Neural crest cell (in vitro differentiated cells): ENCODE measurements around the gene LDLRAD1. TPM values are rescaled to one million over a fixed set of nuclear protein-coding genes. Genes with fewer than 3 reads are reported as not detected.
"Not testable (repeated sequence)": the region's sequence is repeated elsewhere in the genome, so short reads cannot be mapped to it uniquely, and the experiment has no call there.

ENCODE experiments used
- DNase-seq: peaks from one replicate; pipeline ENCODE4 v3.0.0; 2021; ENCODE audit warnings: low read depth, mixed read lengths, low spot score
- H3K27ac Mint-ChIP-seq: one replicate; pipeline ENCODE4 v1.8.0; 2021; ENCODE audit warnings: mild to moderate bottlenecking, mixed read lengths; ENCODE audit not compliant: unreplicated experiment
- H3K27me3 Mint-ChIP-seq: 2 replicates; pipeline ENCODE4 v1.8.0; 2021; ENCODE audit warnings: low read depth, mild to moderate bottlenecking, mixed read lengths
- H3K36me3 Mint-ChIP-seq: 2 replicates; pipeline ENCODE4 v1.8.0; 2021; ENCODE audit warnings: low read depth, mild to moderate bottlenecking, mixed read lengths
- H3K4me1 Mint-ChIP-seq: 2 replicates; pipeline ENCODE4 v1.8.0; 2021; ENCODE audit warnings: mixed read lengths
- H3K4me3 Mint-ChIP-seq: one replicate; pipeline ENCODE4 v1.8.0; 2021; ENCODE audit warnings: mild to moderate bottlenecking, mixed read lengths
- H3K9me3 Mint-ChIP-seq: 2 replicates; pipeline ENCODE4 v1.8.0; 2021; ENCODE audit warnings: mixed read lengths
- total RNA-seq: library from RNA; stranded (reverse); gene quantifications from 2 replicates; pipeline ENCODE4 v1.2.1, GENCODE V29; 2021
- TF ChIP-seq, protein P1 (sequence below): fragments of 200-600 bp; sonication (generic); conservative IDR thresholded peaks from 2 replicates; pipeline ENCODE4 v1.5.0; 2021; ENCODE audit warnings: antibody characterized with exemption, mild to moderate bottlenecking

LDLRAD1 gene
- total RNA-seq, 1 donor from 2014 or later = not detected

GRCh38 chr1:53971718-53972117 is 46.3 kb downstream of the LDLRAD1 start:
- TF ChIP-seq, protein P1, sequence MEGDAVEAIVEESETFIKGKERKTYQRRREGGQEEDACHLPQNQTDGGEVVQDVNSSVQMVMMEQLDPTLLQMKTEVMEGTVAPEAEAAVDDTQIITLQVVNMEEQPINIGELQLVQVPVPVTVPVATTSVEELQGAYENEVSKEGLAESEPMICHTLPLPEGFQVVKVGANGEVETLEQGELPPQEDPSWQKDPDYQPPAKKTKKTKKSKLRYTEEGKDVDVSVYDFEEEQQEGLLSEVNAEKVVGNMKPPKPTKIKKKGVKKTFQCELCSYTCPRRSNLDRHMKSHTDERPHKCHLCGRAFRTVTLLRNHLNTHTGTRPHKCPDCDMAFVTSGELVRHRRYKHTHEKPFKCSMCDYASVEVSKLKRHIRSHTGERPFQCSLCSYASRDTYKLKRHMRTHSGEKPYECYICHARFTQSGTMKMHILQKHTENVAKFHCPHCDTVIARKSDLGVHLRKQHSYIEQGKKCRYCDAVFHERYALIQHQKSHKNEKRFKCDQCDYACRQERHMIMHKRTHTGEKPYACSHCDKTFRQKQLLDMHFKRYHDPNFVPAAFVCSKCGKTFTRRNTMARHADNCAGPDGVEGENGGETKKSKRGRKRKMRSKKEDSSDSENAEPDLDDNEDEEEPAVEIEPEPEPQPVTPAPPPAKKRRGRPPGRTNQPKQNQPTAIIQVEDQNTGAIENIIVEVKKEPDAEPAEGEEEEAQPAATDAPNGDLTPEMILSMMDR = no peak
- no peak overlapping the region for H3K4me3 Mint-ChIP-seq
- no peak for DNase-seq

DNA sequence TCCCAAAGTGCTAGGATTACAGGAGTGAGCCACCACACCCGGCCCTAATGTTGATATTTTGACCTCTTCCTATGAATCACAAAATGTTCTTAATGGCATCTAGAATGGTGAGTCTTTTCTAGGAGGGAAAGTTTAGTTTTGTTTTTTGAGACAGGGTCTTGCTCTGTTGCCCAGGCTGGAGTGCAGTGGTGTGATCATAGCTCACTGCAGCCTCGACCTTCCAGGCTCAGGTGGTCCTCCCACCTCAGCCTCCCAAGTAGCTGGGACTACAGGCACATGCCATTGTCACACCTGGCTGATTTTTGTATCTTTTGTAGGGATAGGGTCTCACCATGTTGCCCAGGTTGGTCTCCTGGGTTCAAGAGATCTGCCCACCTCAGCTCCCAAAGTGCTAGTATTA is 48.7 kb downstream of the LDLRAD1 start:
- not testable (repeated sequence) for H3K27me3 Mint-ChIP-seq, DNase-seq, H3K9me3 Mint-ChIP-seq, H3K36me3 Mint-ChIP-seq, H3K4me3 Mint-ChIP-seq, H3K4me1 Mint-ChIP-seq, H3K27ac Mint-ChIP-seq

More at GRCh38 chr1:53971718-53972117, 46.3 kb downstream of the LDLRAD1 start:
- H3K4me1 Mint-ChIP-seq = no peaks in the 10 kb centered on the region
- H3K27me3 Mint-ChIP-seq = no peaks in the 10 kb centered on the region
- H3K36me3 Mint-ChIP-seq = peaks cover 15% of the 10 kb centered on the region
- no peak overlapping the region for H3K27ac Mint-ChIP-seq
- H3K9me3 Mint-ChIP-seq = no peaks in the 10 kb centered on the region

DNA sequence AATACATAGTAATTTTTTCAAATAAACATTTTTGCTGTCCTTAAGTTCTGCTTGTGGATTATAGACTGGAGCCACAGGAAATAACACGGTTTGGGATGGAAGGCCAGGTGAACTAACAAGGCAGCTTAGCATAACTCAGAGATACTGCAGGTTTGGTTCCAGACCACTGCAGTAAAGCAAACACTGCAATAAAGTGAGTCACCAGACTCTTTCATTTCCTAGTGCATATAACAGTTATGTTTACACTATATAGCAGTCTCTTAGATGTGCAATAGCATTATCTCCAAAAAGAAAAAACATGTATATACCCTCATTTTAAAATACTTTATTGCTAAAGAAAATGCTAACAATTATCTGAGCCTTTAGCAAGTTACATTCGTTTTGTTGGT is 49.9 kb downstream of the LDLRAD1 start:
- Mint-ChIP-seq H3K9me3 (no peaks in the 10 kb centered on the region), H3K36me3 (peaks cover 10% of the 10 kb centered on the region), H3K4me3 (no peak overlapping the region), H3K27ac (no peak overlapping the region), H3K4me1 (no peaks in the 10 kb centered on the region), H3K27me3 (no peaks in the 10 kb centered on the region)
- no peak for DNase-seq
- TF ChIP-seq, protein P1 = no peak

DNA sequence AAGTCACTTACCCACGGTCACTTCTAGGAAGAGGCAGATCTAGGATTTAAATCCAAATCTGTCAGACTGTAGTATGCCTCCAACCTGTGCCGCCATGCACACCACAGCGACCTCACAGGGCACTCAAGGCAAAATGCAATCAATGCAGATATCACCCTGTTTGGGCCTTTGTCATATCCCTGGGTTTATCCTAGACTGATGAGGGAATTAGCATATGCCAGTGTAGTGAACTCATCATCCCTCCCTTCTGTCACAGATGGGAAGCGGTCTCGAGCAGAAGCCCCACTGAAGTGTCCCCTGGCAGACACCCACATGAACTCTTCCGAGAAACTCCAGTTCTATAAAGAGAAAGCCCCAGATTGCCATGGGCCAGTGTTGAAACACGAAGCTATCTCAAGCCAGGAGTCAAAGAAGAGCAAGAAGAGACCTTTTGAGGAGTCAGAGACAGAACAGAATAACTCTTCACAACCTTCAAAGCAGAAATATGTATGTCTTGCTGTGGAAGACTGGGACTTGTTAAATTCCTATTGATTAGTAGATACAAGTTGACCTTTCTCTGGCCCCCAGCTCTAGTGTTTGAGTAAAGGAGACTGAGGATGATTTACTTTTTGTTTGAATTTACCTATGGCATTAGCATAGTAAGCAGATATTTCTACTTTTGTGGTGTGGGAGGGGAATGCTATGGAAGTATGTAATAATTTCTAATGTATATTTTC is 50.4 kb downstream of the LDLRAD1 start:
- Mint-ChIP-seq H3K4me1 (no peaks in the 10 kb centered on the region), H3K4me3 (no peak overlapping the region), H3K27ac (no peak overlapping the region), H3K36me3 (peaks cover 10% of the 10 kb centered on the region), H3K9me3 (no peaks in the 10 kb centered on the region), H3K27me3 (no peaks in the 10 kb centered on the region)
- no peak for DNase-seq
- TF ChIP-seq, protein P1 = no peak

- no peaks in the 10 kb centered on the region for H3K4me1 Mint-ChIP-seq
- TF ChIP-seq, protein P1 = no peak
- DNase-seq = no peak
- H3K36me3 Mint-ChIP-seq = peaks cover 13% of the 10 kb centered on the region
- no peak overlapping the region for H3K4me3 Mint-ChIP-seq
- H3K9me3 Mint-ChIP-seq = no peaks in the 10 kb centered on the region
- H3K27ac Mint-ChIP-seq = no peak overlapping the region
- H3K27me3 Mint-ChIP-seq = no peaks in the 10 kb centered on the region
Measured at GRCh38 chr1:53966794-53967193, 51.2 kb downstream of the LDLRAD1 start.

DNA sequence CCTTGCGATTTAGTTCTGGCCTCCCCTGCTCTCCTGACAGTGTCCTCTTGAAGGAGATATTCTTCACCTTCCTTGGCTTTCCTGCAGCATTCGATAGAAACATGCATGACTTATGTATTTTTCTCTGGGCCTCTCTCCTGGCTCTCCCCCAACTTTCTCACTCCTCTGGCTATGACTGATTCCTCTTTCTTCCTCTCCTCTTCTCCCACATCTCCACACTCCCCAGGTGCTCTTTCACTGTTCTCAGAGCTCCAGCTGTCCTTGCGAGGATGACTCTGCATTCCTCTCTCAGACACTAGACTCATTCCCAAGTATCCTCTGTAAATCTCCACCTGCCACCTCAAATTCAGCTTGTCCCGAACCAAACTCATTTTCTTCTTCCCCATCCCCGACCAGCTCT is 53.9 kb downstream of the LDLRAD1 start:
- Mint-ChIP-seq H3K9me3 (no peaks in the 10 kb centered on the region), H3K27ac (no peak overlapping the region), H3K4me1 (no peaks in the 10 kb centered on the region), H3K36me3 (peaks cover 10% of the 10 kb centered on the region), H3K27me3 (no peaks in the 10 kb centered on the region), H3K4me3 (no peak overlapping the region)
- TF ChIP-seq, protein P1 = no peak
- no peak for DNase-seq
